NCI-H345 (cell line): Measurements from ENCODE around the gene CLIC6.
"Not testable (repeated sequence)": the region's sequence is repeated elsewhere in the genome, so short reads cannot be mapped to it uniquely, and the experiment has no call there.

ENCODE experiments used
- DNase-seq: peaks from one replicate; lab custom pipeline; 2025; lab: John Stamatoyannopoulos, UW

The CLIC6 gene

DNA sequence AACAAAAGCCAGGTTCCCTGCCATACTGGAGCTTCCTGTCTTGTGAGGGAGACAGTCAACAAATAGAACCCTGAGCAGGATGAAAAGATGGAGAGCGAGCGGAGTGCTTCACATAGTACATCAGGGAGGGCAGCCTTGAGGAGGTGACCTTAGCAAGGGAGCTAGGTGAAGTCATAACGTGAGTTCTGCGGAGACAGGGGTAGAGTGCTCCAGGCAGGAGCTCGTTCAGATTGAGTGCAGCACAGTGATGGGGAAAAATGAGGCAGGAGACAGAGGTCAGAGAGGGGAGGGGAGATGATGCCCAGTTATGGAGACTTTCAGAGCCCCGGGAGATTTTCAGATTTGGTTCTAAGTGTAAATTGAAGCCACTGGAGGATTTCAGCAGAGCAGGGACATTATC lies 15.3 kb upstream of the CLIC6 start:
- no peak for DNase-seq

DNA sequence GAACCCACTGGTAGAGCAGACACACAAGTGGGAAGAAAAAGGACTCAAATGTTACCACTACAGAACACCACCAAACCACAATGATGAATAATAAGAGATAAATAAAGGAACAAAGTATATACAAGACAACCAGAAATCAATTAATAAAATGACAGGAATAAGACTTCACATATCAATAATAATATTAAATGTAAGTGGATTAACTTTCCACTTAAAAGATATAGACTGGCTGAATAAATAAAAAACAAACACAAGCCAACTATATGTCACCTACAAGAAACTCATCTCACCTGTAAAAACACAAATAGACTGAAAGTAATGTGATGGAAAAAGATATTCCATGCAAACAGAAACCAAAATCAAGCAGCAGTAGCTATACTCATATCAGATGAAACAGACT lies 6.9 kb upstream of the CLIC6 start:
- no peak for DNase-seq

GRCh38 chr21:34667761-34668160 lies 1.0 kb upstream of the CLIC6 start:
- no peak for DNase-seq

DNA sequence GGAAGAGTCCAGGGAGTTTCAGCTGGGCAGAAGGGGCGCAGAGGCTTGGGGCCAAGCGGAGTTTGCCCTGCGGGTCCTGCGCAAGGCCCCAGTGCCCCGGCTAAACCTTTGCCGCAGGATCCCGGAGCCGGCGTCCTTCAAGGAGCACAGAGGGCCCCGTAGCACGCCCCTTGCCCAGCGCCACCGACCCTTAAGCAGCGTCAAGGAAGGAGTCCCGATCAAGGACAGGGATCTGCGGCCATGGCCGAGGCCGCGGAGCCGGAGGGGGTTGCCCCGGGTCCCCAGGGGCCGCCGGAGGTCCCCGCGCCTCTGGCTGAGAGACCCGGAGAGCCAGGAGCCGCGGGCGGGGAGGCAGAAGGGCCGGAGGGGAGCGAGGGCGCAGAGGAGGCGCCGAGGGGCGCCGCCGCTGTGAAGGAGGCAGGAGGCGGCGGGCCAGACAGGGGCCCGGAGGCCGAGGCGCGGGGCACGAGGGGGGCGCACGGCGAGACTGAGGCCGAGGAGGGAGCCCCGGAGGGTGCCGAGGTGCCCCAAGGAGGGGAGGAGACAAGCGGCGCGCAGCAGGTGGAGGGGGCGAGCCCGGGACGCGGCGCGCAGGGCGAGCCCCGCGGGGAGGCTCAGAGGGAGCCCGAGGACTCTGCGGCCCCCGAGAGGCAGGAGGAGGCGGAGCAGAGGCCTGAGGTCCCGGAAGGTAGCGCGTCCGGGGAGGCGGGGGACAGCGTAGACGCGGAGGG lies 520 bp downstream of the CLIC6 start:
- no peak for DNase-seq

DNA sequence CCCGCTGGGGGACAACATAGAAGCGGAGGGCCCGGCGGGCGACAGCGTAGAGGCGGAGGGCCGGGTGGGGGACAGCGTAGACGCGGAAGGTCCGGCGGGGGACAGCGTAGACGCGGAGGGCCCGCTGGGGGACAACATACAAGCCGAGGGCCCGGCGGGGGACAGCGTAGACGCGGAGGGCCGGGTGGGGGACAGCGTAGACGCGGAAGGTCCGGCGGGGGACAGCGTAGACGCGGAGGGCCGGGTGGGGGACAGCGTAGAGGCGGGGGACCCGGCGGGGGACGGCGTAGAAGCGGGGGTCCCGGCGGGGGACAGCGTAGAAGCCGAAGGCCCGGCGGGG lies 1.1 kb downstream of the CLIC6 start:
- DNase-seq, result not testable (repeated sequence)

GRCh38 chr21:34670220-34670961 lies 1.6 kb downstream of the CLIC6 start:
- no peak for DNase-seq

- no peak for DNase-seq
Measured at GRCh38 chr21:34670962-34671348, 2.2 kb downstream of the CLIC6 start.

GRCh38 chr21:34671462-34671861 lies 2.7 kb downstream of the CLIC6 start:
- no peak for DNase-seq

GRCh38 chr21:34671891-34672290 lies 3.1 kb downstream of the CLIC6 start:
- DNase-seq, result no peak

DNA sequence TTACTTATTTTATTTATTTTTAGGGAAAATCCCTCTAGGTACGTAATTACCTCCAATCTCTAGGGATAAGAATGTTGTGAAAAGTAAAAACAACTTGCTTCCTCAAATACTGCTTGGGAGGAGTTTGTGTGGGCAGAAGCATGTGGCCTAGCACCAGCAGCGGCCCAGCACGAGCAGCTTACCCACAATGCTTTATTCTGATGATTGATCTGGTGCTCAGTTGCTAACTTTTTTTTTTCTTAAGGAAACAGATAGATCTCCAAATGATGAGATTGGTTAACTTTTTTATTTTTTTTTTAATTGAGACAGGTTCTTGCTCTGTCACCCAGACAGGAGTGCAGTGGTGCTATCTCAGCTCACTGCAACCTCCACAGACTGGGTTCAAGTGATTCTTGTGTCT lies 4.2 kb downstream of the CLIC6 start:
- no peak for DNase-seq

- no peak for DNase-seq
Measured at GRCh38 chr21:34674468-34674867, 5.7 kb downstream of the CLIC6 start.

- DNase-seq, result peak; percentile 67
Measured at GRCh38 chr21:34675871-34676270, 7.1 kb downstream of the CLIC6 start.

GRCh38 chr21:34679051-34679450 lies 10.3 kb downstream of the CLIC6 start:
- no peak for DNase-seq

DNA sequence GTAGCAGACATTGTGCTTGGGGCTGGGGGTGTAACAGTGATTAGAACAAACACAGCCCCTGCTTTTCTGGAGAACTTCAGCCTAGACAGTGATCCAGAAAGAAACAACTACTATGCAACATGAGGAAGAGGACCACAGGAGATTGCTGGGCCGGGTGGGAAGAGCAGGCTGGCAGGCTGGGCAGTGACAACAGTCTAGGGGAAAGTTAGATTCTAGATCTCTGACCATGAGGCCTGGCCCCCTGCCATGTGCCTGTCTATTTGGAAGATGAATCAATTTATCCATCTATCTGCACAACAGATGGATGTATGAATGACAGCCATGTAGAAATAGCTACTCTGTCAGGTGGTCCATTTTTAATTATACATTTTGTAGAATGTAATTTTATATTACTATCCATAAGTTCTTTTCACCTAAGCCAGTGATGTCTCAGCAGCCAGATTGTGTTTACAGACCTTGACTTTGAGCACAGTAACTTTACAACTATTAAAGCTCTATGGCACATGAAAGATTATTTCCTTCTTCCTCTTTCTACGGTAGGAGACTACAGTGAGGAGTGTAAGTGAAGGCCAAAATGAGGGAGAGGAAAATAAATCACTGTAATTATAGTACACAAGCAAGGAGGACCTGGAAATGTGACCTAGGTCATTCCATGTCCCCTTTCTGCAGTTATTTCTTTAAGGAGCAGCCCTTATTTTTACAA lies 15.5 kb downstream of the CLIC6 start:
- no peak for DNase-seq

- DNase-seq, result no peak
Measured at GRCh38 chr21:34687065-34687464, 18.3 kb downstream of the CLIC6 start.

DNA sequence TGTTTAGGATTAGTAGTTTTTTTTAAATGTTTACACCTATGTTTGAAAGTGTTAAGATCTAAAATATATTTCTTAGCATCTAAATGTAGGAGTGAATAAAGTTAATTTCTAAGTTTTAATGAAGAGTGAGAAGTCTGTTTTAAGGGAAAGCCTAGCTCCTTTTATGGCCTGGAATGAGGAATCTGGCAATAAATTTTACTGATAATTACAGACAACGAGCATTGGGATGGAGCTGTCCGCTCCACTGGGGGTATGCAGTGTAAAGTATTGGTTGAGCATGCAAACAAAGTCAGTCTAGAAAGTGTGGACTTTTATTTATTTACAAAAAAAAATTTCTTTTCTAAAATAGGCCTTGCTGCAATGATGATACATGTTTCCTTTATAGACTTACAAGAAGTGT lies 19.0 kb downstream of the CLIC6 start:
- DNase-seq, result no peak

DNA sequence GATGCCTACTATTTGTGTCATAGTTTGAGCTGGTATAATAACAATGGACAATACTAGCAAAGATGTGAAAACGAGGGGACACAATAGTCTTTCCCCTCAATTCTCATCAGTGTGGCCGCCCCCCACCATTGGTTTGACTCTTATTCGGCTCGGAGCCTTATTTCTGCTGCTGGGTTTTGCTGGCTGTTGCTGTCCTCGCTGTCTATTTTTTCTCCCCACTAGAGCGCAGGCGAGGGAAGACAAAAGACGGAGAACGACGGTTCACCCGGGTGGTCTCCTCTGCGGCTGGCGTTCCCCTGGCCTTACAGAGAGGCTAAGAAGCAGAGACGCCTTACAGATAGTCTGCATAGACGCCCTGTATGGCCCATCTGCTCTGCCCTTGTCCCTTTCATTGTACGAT lies 19.4 kb downstream of the CLIC6 start:
- no peak for DNase-seq

DNA sequence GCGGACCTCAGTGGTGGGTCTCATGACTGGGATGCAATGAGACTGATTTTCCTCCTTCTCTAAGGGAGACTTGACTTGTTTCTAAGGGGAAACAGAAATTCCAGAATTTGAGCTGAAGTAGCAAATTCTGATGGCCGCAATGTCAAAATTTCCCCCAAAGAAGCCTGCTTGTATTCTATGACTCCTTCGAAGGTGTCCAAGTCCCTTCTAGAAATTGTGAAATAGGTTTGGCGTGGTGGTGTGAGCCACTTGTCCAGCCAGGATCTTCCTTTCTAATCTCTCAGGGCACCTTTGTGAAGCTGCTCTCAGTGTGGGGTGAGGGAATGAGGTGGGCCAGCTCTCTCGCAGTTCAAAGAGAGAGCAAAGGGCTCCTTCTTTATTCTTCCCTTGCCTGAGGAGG lies 19.9 kb downstream of the CLIC6 start:
- DNase-seq, result no peak

DNA sequence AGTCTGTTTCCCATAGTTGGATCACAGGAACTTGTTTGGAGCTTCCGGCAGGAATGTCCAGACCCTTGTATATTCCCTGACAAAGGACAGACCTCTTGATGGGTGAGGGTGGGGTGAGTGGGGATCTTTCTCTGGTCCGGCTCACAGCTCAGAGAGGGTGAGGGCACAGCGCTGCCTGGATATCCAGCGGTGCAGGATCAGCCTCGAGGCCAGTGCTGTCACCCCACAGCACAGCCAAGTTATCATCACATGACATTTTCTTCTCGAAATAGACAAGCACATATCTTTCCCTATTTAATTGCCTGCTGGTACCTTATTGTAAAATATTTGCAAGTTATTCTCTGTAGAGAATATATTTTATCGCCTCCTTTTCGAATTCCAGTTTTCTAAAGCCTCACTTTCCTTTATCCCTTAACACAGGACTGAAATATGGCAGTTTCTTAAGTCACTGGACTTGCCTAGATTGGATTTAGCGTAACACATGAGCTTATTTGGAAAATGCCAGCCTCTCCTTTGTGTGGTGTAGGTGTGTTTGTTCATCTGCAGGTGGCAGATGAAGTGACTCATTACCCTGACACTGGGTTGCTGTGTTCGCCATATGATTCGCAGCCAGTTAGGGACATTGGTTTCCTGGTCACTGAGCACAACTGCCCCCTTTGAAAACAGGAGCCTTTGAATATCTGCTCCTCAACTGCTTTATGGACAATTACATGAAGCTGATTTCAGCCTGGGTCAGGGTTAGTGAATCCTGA lies 21.4 kb downstream of the CLIC6 start:
- peak; percentile 92 for DNase-seq

DNA sequence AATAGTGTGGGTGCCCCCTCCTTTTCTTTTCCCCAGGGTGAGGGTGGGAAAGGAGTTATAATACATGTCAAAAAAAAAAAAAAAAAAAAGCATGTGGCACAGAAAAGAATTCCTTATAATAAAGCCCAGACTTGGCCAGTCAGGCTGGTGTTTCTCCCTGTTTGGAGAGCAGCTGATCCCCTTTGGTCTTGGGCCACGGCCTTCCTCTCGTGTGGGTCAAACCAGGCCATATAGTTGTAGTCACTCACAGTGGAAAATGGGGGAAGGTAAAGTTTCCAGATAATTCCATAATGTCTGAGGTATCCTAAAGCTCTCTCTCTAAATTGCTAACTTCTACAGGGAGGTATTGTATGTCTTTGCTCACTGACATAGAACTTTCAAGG lies 22.0 kb downstream of the CLIC6 start:
- peak; percentile 27 for DNase-seq

DNA sequence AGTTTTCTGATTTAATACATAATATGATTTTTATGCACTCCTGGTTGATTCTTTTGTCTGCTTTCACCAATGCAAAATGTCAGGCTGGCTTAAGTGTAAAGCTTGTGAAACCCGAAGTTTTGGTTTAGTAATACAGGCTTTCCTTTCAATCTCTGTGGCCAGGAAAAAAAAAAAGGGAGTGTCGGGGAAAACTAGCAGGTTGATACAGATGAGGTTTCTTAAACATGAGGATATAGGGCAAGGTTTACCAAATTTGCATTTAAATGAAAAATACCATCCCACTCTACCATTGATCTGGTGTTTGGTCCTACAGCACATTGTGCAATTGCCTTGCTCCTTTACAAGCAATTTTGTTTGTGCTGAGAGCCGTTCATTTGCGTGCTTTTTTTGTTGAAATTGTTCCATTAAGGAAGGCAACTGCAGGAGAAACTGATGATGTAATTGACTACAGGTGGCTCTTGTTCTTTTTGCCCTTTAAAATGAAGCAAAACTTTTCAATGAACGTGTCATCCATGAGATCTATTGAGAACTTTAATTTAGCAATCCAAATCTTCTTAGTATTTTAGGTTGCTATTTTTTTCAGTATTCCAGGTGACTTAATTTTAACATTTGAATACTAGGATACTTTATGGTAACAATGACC lies 22.7 kb downstream of the CLIC6 start:
- peak; percentile 15 for DNase-seq

DNA sequence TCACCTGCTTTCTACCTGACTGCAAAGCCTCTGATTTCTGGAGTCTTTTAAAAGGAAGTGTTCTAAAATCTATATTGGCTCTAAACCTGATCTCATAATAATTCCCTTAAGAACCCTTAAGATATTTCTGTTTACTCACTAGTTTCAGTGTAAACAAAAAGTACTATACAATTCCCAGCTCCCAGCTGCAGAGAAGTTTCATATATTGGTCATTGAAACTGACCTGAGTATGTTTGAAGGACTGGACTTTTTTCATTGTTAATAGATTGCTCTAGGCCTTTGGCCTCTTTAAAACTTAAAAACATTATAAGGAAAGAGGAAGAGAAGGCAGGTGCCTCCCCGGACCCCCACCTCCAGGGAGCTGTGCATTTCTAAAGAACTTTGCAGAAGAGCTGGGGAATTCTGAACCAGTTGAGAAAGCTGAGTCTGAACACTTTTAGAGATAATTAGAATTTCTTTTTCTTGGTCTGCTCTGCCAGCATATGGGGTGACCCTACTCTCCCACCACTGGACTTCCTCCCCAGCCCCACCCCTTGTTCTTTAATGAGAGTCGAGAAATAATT lies 23.7 kb downstream of the CLIC6 start:
- no peak for DNase-seq
